ENCODE data around the gene UNC80. TPM values are rescaled to one million over a fixed set of nuclear protein-coding genes. Genes with fewer than 3 reads are reported as not detected.

Gene UNC80
- total and polyA plus RNA-seq, 2 of the 13 experiments (the other 11 are each of a cell fraction or from before 2014, with no cell fraction given) = not detected

DNA sequence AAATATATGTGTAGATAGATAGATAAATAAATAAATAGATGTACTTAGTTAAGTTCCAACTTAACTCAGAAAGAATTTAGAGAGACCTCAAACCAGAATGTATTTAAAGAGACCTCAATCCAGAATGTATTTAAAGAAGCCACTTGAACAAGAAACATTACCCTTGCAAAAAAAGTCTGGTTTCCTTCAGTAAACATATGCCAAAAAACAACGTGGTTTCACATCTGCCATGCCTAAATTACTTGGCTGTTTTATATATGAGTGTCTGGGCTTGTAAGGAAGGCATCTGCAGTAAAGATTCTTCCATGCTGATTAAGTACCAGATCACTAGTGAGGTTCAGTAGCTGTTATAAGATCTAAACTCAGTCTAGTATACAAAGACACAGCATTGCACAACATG lies 201.7 kb downstream of the UNC80 start:
- no peak for ATAC-seq
- FAIRE-seq = no peak
- intact Hi-C loops (cut with micrococcal nuclease; ENCODE audit: unreplicated experiment) = no loop called here

DNA sequence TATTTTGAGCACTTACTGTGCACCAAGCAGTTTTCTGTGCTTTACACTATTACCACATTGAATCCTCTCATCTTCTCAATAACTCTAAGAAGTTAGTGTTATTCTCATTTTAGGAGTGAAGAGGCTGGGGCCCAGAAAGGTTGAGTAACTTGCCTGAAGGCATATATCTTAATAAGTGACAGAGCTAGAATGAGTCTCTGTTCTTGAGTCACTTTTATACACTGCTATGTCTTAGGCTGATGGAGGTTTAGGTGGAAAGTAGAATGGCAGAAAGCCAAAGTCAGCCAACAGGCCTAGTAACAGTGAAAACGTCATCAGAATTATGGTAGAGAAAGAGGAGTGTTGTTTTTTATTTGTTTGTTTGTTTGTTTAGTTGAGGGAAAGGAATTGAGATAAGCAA lies 202.9 kb downstream of the UNC80 start:
- DNase-seq (ENCODE audit: low spot score) = no peak
- H3K4me3 ChIP-seq (replicated peaks in 1 of 3; ENCODE audit: insufficient read depth in 1 of 3, low read depth in 2 of 3, low read length in 3 of 3) = no peak overlapping the region
- peaks cover 0 to 5% of the 10 kb centered on the region in 2 experiments; a peak in 1 of 5 replicates for H3K27me3 ChIP-seq (ENCODE audit: control insufficient read depth in 1 of 2, insufficient read depth in 2 of 2, low read length in 2 of 2)
- H3K27ac ChIP-seq (ENCODE audit: extremely low read length, insufficient read depth, low read length) = no peak overlapping the region
- ChIA-PET CTCF (ENCODE audit: low intra/inter-chr PET ratio, low total read pairs) (no interaction called here), POLR2A (no interaction called here)
- ATAC-seq = no peak
- FAIRE-seq = no peak
- H3K79me2 ChIP-seq (ENCODE audit: insufficient read depth, low read length) = no peaks in the 10 kb centered on the region
- H3K4me1 ChIP-seq (ENCODE audit: insufficient read depth, low read length) = no peaks in the 10 kb centered on the region
- H3K36me3 ChIP-seq (replicated peaks in 1 of 2; ENCODE audit: control insufficient read depth in 1 of 2, insufficient read depth in 2 of 2, low read length in 2 of 2) = no peaks in the 10 kb centered on the region
- TF ChIP-seq, protein P1, sequence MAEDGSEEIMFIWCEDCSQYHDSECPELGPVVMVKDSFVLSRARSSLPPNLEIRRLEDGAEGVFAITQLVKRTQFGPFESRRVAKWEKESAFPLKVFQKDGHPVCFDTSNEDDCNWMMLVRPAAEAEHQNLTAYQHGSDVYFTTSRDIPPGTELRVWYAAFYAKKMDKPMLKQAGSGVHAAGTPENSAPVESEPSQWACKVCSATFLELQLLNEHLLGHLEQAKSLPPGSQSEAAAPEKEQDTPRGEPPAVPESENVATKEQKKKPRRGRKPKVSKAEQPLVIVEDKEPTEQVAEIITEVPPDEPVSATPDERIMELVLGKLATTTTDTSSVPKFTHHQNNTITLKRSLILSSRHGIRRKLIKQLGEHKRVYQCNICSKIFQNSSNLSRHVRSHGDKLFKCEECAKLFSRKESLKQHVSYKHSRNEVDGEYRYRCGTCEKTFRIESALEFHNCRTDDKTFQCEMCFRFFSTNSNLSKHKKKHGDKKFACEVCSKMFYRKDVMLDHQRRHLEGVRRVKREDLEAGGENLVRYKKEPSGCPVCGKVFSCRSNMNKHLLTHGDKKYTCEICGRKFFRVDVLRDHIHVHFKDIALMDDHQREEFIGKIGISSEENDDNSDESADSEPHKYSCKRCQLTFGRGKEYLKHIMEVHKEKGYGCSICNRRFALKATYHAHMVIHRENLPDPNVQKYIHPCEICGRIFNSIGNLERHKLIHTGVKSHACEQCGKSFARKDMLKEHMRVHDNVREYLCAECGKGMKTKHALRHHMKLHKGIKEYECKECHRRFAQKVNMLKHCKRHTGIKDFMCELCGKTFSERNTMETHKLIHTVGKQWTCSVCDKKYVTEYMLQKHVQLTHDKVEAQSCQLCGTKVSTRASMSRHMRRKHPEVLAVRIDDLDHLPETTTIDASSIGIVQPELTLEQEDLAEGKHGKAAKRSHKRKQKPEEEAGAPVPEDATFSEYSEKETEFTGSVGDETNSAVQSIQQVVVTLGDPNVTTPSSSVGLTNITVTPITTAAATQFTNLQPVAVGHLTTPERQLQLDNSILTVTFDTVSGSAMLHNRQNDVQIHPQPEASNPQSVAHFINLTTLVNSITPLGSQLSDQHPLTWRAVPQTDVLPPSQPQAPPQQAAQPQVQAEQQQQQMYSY (CRISPR knock-in tag; IDR thresholded peaks at IDR 0.05) = no peak
- no peaks in the 10 kb centered on the region for H3K9me3 ChIP-seq (ENCODE audit: low read length)
- intact Hi-C loops (cut with micrococcal nuclease; ENCODE audit: unreplicated experiment) (no loop called here), in situ Hi-C loops (cut with HindIII; ENCODE audit: extremely low pct_ligation_motif_present, low pct_unique_long_range_greater_than_20kb) (loop anchor here (10.0 to 25.0 kb wide), 3 partner anchors 420 to 1562 kb away; partner anchors contain the start of gene PTH2R)
- BruUV-seq (replicated peaks) = no TSS peak
- H2AFZ ChIP-seq (ENCODE audit: low read length) = no peak overlapping the region
- H4K20me1 ChIP-seq (ENCODE audit: insufficient read depth, low read length) = no peaks in the 10 kb centered on the region
- 4% methylated on average over 1 of the region's 1 CpG for WGBS (ENCODE audit: low lambda C conversion rate)
- no peak overlapping the region for H3K4me2 ChIP-seq (ENCODE audit: low read depth, low read length)
- H3K9ac ChIP-seq (ENCODE audit: insufficient read depth, low read depth, low read length) = no peak overlapping the region

More for the DNA sequence above, 201.7 kb downstream of the UNC80 start:
- Histone ChIP-seq H3K4me2 (ENCODE audit: low read depth, low read length) (no peak overlapping the region), H2AFZ (ENCODE audit: low read length) (no peak overlapping the region), H3K79me2 (ENCODE audit: insufficient read depth, low read length) (no peaks in the 10 kb centered on the region), H3K4me3 (replicated peaks in 1 of 3; ENCODE audit: insufficient read depth in 1 of 3, low read depth in 2 of 3, low read length in 3 of 3) (no peak overlapping the region), H3K36me3 (replicated peaks in 1 of 2; ENCODE audit: control insufficient read depth in 1 of 2, insufficient read depth in 2 of 2, low read length in 2 of 2) (no peaks in the 10 kb centered on the region), H3K9ac (ENCODE audit: insufficient read depth, low read depth, low read length) (no peak overlapping the region), H3K4me1 (ENCODE audit: insufficient read depth, low read length) (no peaks in the 10 kb centered on the region), H3K27ac (ENCODE audit: extremely low read length, insufficient read depth, low read length) (no peak overlapping the region), H4K20me1 (ENCODE audit: insufficient read depth, low read length) (no peaks in the 10 kb centered on the region), H3K9me3 (ENCODE audit: low read length) (no peaks in the 10 kb centered on the region), H3K27me3 (ENCODE audit: control insufficient read depth in 1 of 2, insufficient read depth in 2 of 2, low read length in 2 of 2) (peaks cover 0 to 5% of the 10 kb centered on the region in 2 experiments; a peak in 1 of 5 replicates)
- no TSS peak for BruUV-seq (replicated peaks)
- POLR2A ChIA-PET = no interaction called here
- CTCF ChIA-PET (ENCODE audit: low intra/inter-chr PET ratio, low total read pairs) = no interaction called here
- in situ Hi-C loops (cut with HindIII; ENCODE audit: extremely low pct_ligation_motif_present, low pct_unique_long_range_greater_than_20kb) = loop anchor here (10.0 to 25.0 kb wide), 3 partner anchors 421 to 1561 kb away; partner anchors contain the start of gene PTH2R
- no peak for TF ChIP-seq NFIC (IDR thresholded peaks at IDR 0.05; ENCODE audit: low read length)
- WGBS (ENCODE audit: low lambda C conversion rate) = 0% methylated on average over 1 of the region's 1 CpG
- no peak for DNase-seq (ENCODE audit: low spot score)
